Activated CD4-positive, alpha-beta T cell treated with anti-CD3 and anti-CD28 coated beads, Interleukin-2, amount 50 U/mL, for 1 hour (primary cell): ENCODE measurements around the gene PCBP3.

ENCODE experiments used
- DNase-seq: peaks from one replicate; pipeline ENCODE4 v3.0.0-alpha.2; 2020

Gene PCBP3

DNA sequence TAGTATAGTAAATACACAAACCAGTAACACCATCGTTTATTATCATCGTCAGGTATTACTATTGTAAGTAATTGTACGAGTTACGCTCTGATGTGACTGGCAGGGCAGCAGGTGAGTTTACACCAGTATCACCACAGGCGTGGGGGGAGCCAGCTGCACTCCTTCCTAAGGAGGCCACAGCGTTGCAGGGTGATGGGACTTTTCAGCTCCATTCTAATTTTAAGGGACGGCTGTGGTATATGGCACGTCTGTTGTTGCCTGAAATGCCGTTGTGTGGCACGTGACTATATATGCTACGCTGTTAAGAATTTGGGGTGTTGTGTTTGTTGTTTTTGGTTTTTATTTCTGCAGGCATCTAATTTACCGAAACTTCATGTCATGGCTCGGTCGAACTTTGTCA lies 173.3 kb downstream of the PCBP3 start:
- no peak for DNase-seq

DNA sequence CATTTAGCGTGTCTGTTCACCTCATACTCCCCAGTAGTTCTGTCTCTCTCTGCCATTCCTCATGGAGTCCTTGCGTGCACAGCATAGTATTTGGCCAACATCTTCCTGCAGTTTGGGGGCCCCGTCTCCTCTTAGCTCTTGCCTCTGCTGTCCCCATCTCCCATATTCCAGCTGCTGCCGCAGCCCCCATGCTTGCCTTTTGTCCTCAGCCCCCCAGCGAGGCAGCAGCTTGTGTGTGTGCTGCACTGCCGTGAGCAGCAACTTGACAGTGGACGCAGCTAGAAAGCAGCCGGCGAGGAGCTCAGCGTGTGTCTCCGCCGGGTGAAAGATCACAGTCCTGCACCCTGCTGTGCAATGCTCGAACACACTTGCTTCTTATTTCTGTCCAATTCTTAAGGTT lies 173.8 kb downstream of the PCBP3 start:
- DNase-seq: no peak

DNA sequence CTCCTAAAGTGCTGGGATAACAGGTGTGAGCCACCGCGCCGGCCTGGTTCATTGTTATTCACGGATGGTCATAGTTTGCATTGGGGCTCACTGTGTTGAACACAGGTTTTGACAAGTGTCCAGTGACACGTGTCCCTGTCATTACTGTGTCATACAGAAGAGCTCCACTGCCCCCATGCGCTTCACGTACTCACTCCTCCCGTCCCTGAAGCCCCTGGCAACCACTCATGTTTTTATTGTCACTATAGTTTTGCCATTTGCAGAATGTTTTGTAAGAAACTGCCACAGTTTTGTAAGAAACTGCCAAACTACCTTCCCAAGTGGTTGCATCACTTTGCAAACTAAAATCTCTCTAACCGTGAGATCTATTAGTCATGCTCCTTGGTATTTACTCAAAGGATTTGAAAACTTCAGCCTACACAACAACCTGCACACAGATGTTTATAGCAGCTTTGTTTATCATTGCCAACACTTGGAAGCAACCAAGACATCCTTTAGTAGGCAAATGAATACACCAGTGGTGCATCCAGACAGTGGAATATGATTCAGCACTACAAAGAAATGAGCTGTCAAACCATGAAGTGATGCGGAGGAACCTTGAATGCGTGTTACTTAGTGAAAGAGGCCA lies 174.9 kb downstream of the PCBP3 start:
- DNase-seq: no peak

DNA sequence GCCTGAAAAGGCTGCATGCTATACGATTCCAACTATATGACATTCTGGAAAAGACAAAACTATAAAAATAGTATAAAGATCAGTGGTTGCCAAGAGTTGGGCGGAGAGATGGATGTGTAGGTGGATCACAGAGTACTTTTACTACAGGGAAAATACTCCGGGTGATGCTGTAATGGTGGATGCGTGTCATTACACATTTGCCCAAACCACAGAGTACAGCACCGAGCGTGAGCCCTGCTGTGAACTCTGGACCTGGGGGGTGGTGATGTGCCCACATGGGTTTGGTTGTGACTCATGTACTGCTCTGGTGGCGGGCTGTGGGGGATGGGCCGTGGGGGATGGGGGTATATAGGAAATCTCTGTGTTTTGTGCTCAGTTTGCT lies 175.4 kb downstream of the PCBP3 start:
- peak; percentile 58 for DNase-seq

DNA sequence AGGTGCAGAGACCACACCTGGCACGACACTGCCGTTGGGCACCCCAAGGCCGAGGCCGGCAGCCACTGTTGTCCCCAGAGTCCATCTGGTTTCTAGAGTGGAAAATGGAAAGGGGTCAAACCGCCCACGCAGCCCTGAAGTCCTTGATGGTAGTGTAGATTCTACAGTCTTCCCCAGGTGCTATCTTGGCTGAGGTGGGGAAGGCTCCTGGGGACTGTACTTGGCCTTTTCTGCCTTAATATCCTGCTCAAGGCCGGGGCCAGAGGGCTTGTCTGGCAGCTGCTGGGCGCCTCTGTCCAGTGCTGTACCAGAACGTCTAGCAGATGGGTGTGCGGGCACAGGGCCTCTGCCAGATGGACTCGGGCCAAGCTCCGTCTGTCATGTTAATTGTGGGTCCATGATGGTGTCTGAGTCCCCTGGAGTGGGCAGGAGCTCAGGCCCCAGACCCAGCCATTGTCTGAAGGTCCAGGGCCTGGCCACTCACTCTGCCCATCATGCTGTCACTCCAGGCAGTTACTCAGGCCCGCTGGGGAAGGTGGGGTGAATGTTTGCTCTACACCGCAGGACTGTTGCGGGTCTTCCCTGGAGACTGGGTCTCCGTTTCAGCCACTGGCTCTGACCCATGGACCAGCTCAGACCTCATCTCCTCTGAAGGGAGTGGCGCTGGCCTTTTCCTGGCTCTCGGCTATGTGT lies 176.1 kb downstream of the PCBP3 start:
- DNase-seq: no peak

DNA sequence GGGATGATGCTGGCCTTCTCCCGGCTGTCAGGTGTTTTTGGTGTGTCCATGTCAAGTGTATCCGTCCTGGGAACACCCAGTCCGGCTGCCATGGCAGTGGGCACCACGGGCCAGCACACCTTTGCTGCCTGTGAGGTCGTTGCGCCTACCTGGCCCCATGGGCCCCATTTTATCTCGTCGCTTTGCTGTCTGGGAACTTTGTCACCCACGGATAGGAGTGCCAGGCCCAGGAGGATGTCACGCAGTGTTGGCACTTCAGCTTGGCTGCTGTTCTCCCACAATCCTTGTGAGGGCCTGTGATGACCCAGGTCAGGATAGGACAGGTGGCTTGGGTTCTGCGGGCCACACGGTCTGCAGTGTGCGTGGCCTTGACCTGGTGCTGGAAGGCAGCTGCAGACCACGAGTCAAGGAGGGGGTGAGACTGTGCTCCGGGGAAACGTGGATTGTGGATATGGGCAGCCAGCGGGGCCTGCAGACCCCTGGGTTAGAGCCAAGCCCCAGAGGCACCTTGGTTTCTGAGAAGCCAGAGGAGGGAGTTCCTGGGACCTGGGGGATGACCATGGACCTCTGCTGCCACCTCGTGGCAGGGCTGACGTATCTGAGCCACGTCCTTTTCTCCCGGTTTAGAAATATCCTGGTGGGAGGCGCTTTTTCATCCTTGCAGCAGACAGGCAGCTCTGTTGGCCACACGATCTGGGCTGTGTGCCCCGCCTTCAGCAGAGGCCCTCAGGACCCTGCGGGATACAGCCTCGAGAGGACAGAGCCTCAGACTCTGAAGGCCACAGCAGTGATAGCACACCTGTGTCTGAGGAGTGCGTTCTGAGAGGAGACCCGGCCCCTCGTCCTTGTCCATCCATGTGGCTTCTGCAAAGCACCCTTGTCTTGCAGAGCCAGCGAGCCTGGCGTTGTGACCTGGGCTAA lies 176.9 kb downstream of the PCBP3 start:
- DNase-seq: peak; percentile 83

DNA sequence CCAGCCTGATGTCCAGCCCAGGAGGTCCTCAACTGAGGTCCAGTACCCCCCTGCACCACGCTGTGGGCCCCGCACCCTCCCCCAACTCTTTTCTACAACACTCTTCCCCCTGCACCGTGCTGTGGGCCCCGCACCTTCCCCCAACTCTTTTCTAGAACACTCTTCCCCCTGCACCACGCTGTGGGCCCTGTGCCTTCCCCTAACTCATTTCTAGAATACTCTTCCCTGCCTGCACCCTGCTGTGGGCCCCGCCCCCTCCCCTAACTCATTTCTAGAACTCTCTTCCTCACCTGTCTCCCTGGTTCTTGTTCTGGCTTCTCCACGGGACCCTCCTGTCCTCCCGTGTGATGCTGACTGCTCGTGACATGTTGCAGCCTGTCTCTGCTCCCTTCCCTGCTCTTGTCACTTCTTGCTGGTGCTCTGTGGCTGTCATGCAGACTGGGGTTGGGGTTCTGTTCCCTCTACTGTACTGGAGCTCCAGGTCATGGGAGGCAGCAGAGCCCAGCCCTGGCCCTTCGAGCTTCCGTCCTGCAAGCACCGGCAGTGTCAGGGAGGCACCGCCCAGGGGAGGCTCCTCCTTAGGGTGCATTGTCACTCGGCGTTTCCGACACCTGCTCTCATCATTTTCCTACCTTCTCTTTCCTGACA lies 177.9 kb downstream of the PCBP3 start:
- no peak for DNase-seq

DNA sequence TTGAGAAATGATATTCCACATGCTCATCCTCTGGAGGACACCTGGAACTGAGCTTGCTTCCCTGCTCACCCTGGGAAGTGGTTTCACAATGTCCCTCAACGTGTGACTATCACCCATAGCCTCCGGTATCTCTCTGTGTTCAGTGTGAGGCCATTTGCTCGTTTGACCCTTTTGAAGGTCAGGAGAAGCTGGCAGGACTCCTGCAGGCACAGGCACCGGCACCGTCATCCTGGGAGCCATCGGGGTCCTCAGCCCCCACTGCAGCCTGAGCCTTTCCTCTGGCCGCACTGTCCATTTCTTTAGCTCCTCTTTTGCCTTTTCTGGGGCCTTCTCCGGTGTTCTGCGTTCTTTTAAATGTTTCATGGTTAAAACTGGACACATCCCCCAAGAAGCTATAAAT lies 178.5 kb downstream of the PCBP3 start:
- DNase-seq: no peak

DNA sequence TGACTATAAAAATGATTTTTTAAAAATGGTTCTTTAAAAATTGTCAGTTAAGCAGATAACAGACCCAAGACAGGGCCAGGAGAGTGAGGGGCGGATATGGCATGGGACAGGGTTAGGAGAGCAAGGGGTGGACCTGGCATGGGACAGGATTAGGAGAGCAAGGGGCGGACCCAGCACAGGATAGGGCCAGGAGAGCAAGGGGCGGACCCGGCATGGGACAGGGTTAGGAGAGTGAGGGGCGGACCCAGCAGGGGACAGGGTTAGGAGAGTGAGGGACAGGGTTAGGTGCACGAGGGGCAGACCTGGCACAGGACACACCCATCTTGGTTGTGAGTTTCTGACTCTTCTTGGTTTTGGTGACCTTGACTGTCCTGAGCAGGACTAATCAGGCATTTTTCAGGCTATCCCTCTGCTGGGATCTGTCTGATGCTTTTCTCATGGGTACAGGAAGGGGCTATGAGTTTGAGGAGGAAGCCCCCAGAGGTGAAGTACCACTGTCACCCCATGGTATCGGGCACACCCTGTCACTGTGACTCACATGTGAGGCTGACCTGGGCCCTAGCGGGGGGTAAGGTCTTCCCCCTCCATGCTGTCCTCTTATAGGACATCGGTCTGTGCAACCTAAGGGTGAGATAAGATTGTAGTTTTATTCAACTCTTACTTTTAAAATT lies 179.0 kb downstream of the PCBP3 start:
- DNase-seq: no peak

DNA sequence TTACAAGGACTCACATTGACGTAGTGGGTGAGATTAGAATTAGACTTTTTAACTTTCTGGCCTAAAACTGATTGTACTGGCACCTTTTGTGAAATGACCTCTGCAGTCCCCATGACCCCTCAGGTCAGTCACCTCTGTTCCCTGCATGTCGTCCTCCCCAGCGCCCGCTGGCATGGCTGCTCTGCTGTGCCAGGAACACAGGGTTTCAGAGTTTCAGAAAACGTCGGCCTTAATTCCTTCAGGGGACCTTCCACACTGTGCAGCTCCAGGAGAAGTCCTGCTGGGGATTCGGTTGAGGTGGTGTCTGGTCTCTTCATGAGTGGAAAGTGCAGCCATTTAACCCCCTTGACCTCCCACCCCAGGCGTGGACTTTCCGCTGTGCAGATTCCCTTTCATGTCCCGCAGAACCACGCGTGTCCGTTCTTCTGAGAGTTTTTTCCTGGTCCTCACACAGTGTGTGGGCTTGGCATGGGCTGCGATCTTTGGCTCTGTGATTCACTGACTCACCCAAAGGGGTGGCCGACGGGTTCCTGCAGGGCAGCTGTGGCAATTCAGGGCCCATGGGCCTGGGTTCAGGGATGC lies 179.7 kb downstream of the PCBP3 start:
- DNase-seq: no peak

DNA sequence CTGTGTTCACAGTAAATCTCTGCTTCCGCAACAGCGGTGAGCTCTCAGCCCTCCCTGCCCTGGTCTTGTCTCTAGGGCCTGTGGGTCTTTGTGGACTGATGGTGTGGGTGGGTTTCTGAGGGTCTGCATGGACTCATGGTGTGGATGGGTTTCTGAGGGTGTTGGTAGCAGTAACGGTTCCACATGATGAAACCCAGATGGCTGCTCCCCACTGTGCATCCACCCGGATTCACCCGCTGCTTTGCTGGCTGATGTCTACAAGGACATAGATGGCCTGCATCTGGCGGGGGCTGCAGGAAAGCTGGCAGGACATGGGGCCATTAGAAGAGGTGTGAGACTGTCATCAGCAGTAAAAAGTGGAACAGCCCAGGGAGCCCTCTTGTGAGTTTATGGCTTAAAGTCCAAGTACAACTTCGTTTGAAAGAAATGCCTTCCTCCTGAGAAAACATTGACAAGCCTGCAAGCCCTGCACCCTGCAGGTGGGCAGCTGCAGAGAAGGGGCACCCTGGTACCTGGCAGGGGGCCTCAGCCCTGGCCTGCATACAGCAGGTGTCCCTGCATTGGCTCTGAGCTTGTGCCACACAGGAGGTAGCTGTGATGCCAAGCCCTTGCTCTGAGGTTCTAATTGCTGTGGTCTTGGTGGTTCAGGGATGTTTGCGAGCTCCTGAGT lies 181.2 kb downstream of the PCBP3 start:
- DNase-seq: no peak

DNA sequence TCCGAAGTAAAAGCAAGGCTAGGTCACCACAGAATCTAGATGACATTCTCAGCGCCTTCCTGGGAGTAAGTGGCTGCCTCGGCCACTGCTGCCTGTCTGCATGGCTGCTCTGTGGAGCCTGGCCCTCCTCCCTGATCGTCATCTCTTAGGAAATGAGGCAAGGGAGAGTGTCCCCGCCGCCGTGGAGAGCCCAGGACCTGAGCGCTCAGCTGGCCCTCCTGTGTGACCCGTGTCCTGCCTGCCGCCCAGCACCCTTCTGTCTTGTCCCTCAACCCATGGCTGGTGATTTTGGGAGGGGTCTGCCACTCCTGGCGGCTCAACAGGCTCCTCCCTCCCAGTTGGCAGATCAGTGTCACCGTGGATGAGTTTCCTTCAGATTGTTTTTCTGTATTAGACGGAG lies 181.7 kb downstream of the PCBP3 start:
- no peak for DNase-seq

DNA sequence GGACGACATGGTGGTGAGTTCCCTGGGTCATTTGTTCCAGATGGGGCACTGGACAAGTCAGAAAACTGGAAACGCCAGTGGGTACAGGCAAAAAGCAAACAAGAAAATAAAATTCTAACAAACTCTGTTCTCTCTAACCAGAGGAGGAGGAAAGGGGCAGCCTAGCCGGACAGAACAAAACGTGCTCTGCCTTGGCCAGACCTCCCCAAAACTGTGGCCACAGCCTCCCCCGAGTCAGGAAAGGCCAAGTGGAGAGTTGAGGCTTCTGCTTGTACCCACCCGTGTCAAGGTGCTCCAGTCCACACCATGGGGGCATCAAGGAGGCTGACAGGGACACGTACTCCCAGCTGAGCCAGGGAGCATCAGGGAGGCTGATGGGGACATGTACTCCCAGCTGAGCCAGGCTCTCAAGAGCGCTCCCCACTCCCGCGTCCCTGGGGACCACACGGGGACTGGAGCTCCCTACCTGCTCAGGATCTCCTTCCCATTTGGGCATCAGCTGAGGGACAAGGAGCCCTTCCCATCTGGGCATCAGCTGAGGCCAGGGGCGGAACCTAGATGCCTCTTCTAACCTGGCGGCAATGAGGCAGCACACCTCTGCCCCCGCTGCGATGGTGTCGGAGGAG lies 183.3 kb downstream of the PCBP3 start:
- DNase-seq: no peak

DNA sequence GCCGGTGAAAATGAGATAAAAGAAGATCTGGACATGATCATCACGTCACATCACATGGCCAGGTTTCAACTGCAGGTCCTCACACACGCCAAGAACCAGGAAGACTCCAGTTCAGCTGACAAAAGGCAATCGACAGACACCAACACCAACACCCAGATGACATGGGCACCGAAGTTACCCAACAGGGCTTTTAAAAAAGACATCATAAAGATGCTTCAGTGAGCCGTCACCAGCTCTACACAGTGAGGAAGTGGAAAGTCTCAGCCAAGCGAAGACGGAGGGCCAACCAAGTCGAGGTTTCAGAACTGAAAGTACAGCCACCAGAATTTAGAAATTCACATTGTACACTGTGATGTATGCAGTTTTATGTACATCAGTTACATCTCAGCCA lies 183.8 kb downstream of the PCBP3 start:
- DNase-seq: no peak

DNA sequence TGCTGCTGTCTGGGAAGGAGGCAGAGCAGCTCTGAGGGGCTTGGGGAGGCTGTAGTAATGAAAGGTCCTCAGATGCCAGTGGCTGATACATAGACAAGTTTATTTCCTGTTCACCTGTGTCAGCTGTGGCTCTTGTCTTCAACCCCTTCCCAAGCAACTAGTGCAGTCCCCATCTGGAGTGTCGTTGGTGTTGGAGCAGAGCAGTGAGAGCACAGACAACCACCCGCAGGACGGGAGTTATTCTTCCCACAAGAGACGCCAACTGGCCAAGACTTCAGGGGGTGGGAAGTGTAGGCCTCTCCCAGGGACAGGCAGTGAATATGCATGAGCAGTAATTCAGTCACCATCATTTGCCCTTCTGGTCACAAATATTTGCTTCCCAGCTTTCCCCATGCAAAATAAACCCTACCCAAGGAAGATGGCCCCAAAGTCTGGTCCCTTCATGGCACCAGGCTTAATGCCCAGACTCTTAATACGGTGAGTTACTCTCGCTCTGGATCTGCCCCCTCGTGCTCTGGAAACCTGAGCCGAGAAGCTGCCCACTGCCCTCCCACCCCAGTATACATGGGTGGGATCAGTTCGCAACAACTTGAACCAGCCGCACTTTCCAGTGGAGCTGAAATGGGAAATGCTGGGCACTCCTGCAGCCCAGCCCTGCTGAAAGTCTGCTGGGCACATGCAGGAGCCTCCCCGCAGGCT lies 184.5 kb downstream of the PCBP3 start:
- DNase-seq: no peak

DNA sequence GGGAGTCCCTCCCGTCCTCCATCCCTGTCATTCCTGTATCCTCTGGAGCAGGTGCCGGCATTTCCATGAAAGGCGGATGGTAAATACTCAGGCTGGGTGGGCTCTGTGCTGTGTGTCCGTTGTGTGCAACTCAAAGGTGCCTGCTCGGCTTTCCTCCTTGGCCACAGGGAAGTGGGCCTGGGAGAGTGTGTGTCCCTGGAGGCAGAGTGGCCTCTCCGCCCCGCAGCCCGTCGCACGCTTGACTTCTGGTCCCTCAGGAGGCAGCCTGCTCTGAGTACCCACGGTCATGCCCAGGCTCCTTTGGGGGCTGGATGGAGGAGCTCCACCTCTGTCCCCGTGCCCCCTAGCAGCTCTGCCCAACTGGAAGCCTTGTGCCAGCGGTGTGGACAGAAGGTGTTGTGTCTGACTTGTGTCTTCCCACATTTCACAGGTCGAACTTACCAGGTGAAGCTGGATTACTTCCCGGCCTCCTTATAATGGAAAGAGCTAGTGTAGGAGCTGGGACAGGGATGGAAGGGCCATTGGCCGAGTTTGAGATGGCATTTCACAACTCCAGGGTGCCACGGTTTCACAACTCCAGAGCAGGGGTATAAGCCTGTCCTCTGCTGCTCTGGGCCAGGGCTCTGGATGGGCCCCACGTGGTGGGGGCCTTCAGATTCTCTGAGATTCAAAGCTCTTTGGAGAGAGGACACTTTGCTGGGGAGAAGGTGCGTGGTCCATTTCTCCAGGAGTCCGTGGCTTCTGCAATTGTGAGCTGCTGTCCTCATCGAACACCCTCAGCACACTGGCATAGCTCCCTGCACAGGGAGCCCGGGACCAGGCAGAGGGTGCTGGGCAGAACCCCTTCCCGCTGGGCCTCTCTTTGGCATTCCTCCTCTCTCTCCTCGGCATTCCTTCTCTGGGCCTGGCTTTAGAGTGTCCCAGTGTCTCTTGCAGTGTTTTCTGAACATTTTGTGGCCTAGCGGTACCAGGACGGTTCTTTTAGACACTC lies 185.3 kb downstream of the PCBP3 start:
- no peak for DNase-seq

DNA sequence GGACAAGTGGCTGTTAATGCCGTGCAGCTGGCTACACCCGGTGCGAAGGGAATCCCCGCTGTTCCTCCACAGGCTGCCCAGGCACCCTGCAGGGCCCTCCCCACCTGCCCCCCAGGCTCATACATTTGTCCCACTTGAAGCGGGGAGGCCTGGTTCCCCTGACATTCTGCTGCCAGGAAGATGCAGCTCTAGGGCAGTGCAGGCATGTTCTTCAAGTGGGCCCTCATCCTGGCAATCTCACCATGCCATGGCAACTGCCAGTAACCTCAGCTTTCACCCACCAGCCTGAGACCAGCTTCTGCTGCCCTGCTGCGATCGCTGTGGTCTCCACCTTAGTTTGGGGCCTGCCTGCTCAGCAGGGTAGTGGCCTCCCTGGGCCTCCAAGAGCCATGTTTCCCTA lies 186.1 kb downstream of the PCBP3 start:
- DNase-seq: no peak

DNA sequence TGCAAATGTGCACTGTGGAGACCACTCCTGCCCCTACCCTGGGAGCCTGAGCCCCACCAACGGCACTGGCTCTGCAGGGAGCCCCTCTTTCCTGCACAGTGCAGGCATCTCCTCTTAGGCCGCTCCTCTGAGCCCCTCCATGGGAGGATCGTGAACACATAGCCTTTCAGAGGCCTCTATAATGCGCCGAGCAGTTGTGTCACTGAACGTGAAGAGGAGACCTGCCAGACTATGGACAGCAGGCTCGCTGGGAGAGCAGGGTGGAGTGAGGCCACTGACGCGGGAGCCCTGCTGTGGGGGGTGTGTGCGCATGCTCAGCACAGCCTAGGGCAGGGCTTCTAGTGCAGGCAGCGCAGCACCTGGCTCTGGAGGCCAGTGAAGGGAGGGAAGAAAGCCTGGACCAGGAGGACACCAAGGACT lies 186.7 kb downstream of the PCBP3 start:
- DNase-seq: no peak

DNA sequence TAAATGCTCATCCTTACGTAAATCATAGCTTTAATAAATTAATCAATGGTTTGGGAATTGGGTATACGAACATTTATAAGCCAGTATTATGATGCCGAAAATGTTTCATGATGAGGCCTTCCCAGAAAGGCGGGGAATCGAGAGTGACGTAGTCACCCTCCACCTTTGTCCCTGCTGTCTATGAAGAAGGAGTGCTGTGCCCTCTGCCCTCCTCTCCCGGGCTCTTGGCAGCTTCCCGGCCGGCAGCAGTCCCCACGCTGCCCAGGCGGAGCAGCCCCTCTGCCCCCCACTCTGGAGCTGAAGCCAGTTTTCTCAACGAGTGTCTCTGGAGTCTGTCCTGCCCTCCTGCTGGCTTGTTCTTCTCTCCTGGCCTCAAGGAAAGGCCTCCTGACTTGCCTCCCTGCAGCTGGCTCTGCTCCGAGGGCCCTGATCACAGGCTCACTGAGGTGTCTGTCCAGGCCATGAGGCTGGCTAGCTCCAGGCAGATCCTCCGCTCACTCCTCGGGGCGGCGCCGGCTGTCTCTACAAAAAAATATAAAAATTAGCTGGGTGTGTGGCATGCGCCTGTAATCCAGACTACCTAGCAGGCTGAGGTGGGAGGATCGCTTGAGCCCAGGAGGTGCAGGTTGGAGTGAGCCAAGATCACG lies 187.3 kb downstream of the PCBP3 start:
- no peak for DNase-seq
